OCI-LY7 (cell line): Measurements from ENCODE around the gene PLEKHG7.

Experiments used
- EZH2phosphoT487 ChIP-seq: fragments of 200-600 bp; sonication (generic); IDR thresholded peaks from 2 replicates; pipeline ENCODE4 v1.6.1; 2018; ENCODE audit warnings: low read depth, borderline replicate concordance, mild to moderate bottlenecking, mixed run types, antibody characterized with exemption, low read length, moderate library complexity, mixed read lengths
- TF ChIP-seq, protein P1 (sequence below): fragments of 200-600 bp; sonication (generic); conservative IDR thresholded peaks from 2 replicates; pipeline ENCODE4 v1.5.1; 2014; ENCODE audit warnings: mild to moderate bottlenecking, antibody characterized with exemption, low read length, moderate library complexity, mixed read lengths

- TF ChIP-seq, protein P1, sequence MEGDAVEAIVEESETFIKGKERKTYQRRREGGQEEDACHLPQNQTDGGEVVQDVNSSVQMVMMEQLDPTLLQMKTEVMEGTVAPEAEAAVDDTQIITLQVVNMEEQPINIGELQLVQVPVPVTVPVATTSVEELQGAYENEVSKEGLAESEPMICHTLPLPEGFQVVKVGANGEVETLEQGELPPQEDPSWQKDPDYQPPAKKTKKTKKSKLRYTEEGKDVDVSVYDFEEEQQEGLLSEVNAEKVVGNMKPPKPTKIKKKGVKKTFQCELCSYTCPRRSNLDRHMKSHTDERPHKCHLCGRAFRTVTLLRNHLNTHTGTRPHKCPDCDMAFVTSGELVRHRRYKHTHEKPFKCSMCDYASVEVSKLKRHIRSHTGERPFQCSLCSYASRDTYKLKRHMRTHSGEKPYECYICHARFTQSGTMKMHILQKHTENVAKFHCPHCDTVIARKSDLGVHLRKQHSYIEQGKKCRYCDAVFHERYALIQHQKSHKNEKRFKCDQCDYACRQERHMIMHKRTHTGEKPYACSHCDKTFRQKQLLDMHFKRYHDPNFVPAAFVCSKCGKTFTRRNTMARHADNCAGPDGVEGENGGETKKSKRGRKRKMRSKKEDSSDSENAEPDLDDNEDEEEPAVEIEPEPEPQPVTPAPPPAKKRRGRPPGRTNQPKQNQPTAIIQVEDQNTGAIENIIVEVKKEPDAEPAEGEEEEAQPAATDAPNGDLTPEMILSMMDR = no peak
- TF ChIP-seq EZH2phosphoT487 = no peak
Measured at GRCh38 chr12:92702754-92703679, at the start of gene PLEKHG7.
